Measurements from ENCODE around the gene B3GAT1. TPM values are rescaled to one million over a fixed set of nuclear protein-coding genes. Genes with fewer than 3 reads are reported as not detected.

B3GAT1 gene
- total and polyA plus RNA-seq, 2 experiments from 2014 or later, result 4.8 to 28.3 TPM

DNA sequence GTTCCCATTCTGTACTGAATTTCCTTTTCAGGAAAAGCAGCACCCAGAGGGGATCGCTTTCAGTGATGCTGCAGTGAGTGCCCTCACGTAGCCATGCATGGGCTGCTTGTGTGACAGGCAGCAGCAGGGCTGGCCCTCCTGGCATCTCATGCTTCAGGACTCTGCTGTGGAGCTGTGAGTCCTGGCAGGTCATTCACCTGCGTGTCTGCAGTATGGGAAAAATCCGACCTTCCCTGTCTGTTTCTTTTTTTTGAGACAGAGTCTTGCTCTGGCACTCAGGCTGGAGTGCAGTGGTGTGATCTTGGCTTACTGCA lies 66.8 kb downstream of the B3GAT1 start:
- peaks cover 5% of the 10 kb centered on the region for H3K27me3 Mint-ChIP-seq (ENCODE audit: insufficient read depth, low read depth, poor library complexity)
- no peak overlapping the region for H3K4me2 ChIP-seq
- H3F3A ChIP-seq (replicated peaks; ENCODE audit: low read depth), result no peaks in the 10 kb centered on the region
- H3K9me2 ChIP-seq (ENCODE audit: insufficient read depth), result 0 out of 2 replicates have a peak, but pooled peaks cover 3% of the 10 kb centered on the region
- no peak overlapping the region for H2AFZ ChIP-seq
- H3K79me2 ChIP-seq (replicated peaks; ENCODE audit: insufficient read depth), result no peaks in the 10 kb centered on the region
- H3K4me3 Mint-ChIP-seq, result no peak overlapping the region
- H3K27me3 ChIP-seq (ENCODE audit: insufficient read depth), result no peaks in the 10 kb centered on the region
- H3K4me3 ChIP-seq, result no peak overlapping the region
- H4K20me1 ChIP-seq (replicated peaks; ENCODE audit: insufficient read depth), result no peaks in the 10 kb centered on the region
- H3K9me3 Mint-ChIP-seq, result no peaks in the 10 kb centered on the region
- H3K36me3 ChIP-seq (ENCODE audit: insufficient read depth), result no peaks in the 10 kb centered on the region
- H3K27ac ChIP-seq (ENCODE audit: low read depth), result no peak overlapping the region
- no peak for ATAC-seq
- H3K27ac Mint-ChIP-seq, result no peak overlapping the region
- H3K36me3 Mint-ChIP-seq (ENCODE audit: low read depth), result no peaks in the 10 kb centered on the region
- peaks cover 14% of the 10 kb centered on the region for H3K4me1 ChIP-seq (ENCODE audit: insufficient read depth)
- TF ChIP-seq, protein P1, sequence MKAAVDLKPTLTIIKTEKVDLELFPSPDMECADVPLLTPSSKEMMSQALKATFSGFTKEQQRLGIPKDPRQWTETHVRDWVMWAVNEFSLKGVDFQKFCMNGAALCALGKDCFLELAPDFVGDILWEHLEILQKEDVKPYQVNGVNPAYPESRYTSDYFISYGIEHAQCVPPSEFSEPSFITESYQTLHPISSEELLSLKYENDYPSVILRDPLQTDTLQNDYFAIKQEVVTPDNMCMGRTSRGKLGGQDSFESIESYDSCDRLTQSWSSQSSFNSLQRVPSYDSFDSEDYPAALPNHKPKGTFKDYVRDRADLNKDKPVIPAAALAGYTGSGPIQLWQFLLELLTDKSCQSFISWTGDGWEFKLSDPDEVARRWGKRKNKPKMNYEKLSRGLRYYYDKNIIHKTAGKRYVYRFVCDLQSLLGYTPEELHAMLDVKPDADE (IDR thresholded peaks at IDR 0.05), result no peak
- TF ChIP-seq EZH2phosphoT487 (IDR thresholded peaks at IDR 0.05; ENCODE audit: unreplicated experiment) (no peak), ZNF114 (CRISPR knock-in tag; IDR thresholded peaks at IDR 0.05) (no peak), STAT1 (IDR thresholded peaks at IDR 0.05; ENCODE audit: unreplicated experiment) (no peak), CREB1 (CRISPR knock-in tag; IDR thresholded peaks at IDR 0.05; ENCODE audit: low read depth) (no peak), ZNF331 (CRISPR knock-in tag; IDR thresholded peaks at IDR 0.05; ENCODE audit: low read depth) (no peak), POLR2AphosphoS5 (IDR thresholded peaks at IDR 0.05; ENCODE audit: low read depth) (no peak), NANOG (IDR thresholded peaks at IDR 0.05; ENCODE audit: borderline replicate concordance) (no peak), JUNB (IDR thresholded peaks at IDR 0.05; ENCODE audit: unreplicated experiment) (no peak), EZH2 (IDR thresholded peaks at IDR 0.05; ENCODE audit: low read depth, unreplicated experiment) (no peak)
- TF ChIP-seq, protein P2, sequence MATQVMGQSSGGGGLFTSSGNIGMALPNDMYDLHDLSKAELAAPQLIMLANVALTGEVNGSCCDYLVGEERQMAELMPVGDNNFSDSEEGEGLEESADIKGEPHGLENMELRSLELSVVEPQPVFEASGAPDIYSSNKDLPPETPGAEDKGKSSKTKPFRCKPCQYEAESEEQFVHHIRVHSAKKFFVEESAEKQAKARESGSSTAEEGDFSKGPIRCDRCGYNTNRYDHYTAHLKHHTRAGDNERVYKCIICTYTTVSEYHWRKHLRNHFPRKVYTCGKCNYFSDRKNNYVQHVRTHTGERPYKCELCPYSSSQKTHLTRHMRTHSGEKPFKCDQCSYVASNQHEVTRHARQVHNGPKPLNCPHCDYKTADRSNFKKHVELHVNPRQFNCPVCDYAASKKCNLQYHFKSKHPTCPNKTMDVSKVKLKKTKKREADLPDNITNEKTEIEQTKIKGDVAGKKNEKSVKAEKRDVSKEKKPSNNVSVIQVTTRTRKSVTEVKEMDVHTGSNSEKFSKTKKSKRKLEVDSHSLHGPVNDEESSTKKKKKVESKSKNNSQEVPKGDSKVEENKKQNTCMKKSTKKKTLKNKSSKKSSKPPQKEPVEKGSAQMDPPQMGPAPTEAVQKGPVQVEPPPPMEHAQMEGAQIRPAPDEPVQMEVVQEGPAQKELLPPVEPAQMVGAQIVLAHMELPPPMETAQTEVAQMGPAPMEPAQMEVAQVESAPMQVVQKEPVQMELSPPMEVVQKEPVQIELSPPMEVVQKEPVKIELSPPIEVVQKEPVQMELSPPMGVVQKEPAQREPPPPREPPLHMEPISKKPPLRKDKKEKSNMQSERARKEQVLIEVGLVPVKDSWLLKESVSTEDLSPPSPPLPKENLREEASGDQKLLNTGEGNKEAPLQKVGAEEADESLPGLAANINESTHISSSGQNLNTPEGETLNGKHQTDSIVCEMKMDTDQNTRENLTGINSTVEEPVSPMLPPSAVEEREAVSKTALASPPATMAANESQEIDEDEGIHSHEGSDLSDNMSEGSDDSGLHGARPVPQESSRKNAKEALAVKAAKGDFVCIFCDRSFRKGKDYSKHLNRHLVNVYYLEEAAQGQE (IDR thresholded peaks at IDR 0.05; ENCODE audit: unreplicated experiment), result no peak
- TF ChIP-seq, protein P3, sequence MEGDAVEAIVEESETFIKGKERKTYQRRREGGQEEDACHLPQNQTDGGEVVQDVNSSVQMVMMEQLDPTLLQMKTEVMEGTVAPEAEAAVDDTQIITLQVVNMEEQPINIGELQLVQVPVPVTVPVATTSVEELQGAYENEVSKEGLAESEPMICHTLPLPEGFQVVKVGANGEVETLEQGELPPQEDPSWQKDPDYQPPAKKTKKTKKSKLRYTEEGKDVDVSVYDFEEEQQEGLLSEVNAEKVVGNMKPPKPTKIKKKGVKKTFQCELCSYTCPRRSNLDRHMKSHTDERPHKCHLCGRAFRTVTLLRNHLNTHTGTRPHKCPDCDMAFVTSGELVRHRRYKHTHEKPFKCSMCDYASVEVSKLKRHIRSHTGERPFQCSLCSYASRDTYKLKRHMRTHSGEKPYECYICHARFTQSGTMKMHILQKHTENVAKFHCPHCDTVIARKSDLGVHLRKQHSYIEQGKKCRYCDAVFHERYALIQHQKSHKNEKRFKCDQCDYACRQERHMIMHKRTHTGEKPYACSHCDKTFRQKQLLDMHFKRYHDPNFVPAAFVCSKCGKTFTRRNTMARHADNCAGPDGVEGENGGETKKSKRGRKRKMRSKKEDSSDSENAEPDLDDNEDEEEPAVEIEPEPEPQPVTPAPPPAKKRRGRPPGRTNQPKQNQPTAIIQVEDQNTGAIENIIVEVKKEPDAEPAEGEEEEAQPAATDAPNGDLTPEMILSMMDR (conservative IDR thresholded peaks at IDR 0.05; ENCODE audit: low read depth in 2 of 2), result no peak
- TF ChIP-seq, protein P4, sequence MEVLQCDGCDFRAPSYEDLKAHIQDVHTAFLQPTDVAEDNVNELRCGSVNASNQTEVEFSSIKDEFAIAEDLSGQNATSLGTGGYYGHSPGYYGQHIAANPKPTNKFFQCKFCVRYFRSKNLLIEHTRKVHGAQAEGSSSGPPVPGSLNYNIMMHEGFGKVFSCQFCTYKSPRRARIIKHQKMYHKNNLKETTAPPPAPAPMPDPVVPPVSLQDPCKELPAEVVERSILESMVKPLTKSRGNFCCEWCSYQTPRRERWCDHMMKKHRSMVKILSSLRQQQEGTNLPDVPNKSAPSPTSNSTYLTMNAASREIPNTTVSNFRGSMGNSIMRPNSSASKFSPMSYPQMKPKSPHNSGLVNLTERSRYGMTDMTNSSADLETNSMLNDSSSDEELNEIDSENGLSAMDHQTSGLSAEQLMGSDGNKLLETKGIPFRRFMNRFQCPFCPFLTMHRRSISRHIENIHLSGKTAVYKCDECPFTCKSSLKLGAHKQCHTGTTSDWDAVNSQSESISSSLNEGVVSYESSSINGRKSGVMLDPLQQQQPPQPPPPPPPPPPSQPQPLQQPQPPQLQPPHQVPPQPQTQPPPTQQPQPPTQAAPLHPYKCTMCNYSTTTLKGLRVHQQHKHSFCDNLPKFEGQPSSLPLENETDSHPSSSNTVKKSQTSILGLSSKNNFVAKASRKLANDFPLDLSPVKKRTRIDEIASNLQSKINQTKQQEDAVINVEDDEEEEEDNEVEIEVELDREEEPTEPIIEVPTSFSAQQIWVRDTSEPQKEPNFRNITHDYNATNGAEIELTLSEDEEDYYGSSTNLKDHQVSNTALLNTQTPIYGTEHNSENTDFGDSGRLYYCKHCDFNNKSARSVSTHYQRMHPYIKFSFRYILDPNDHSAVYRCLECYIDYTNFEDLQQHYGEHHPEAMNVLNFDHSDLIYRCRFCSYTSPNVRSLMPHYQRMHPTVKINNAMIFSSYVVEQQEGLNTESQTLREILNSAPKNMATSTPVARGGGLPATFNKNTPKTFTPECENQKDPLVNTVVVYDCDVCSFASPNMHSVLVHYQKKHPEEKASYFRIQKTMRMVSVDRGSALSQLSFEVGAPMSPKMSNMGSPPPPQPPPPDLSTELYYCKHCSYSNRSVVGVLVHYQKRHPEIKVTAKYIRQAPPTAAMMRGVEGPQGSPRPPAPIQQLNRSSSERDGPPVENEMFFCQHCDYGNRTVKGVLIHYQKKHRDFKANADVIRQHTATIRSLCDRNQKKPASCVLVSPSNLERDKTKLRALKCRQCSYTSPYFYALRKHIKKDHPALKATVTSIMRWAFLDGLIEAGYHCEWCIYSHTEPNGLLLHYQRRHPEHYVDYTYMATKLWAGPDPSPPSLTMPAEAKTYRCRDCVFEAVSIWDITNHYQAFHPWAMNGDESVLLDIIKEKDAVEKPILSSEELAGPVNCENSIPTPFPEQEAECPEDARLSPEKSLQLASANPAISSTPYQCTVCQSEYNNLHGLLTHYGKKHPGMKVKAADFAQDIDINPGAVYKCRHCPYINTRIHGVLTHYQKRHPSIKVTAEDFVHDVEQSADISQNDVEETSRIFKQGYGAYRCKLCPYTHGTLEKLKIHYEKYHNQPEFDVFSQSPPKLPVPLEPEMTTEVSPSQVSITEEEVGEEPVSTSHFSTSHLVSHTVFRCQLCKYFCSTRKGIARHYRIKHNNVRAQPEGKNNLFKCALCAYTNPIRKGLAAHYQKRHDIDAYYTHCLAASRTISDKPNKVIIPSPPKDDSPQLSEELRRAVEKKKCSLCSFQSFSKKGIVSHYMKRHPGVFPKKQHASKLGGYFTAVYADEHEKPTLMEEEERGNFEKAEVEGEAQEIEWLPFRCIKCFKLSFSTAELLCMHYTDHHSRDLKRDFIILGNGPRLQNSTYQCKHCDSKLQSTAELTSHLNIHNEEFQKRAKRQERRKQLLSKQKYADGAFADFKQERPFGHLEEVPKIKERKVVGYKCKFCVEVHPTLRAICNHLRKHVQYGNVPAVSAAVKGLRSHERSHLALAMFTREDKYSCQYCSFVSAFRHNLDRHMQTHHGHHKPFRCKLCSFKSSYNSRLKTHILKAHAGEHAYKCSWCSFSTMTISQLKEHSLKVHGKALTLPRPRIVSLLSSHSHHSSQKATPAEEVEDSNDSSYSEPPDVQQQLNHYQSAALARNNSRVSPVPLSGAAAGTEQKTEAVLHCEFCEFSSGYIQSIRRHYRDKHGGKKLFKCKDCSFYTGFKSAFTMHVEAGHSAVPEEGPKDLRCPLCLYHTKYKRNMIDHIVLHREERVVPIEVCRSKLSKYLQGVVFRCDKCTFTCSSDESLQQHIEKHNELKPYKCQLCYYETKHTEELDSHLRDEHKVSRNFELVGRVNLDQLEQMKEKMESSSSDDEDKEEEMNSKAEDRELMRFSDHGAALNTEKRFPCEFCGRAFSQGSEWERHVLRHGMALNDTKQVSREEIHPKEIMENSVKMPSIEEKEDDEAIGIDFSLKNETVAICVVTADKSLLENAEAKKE (CRISPR knock-in tag; IDR thresholded peaks at IDR 0.05), result no peak
- DNase-seq (ENCODE audit: low spot score), result no peak
- H3K4me1 Mint-ChIP-seq, result peaks cover 20% of the 10 kb centered on the region
